ENCODE results near the gene KRT15. TPM values are rescaled to one million over a fixed set of nuclear protein-coding genes. Genes with fewer than 3 reads are reported as not detected.
A peak's percentile ranks its signal among the peaks of the same experiment; 100 is the strongest.

KRT15 gene
- polyA plus RNA-seq, 1 of the 3 experiments (the other 2 are of a cell fraction) = 16.9 TPM

GRCh38 chr17:41548844-41549595, 30.3 kb upstream of the KRT15 start (continued):
- TF ChIP-seq REST (IDR thresholded peaks at IDR 0.05; ENCODE audit: low read depth, low read length) (no peak), POLR2AphosphoS5 (IDR thresholded peaks at IDR 0.05; ENCODE audit: low read depth, low read length) (no peak), EP300 (IDR thresholded peaks at IDR 0.05; ENCODE audit: borderline replicate concordance in 1 of 2, low read depth in 1 of 2, low read length in 1 of 2) (peak in 1 of 2 experiments; percentile 6; a peak in 2 of 4 replicates), NRF1 (IDR thresholded peaks at IDR 0.05; ENCODE audit: low read depth, low read length) (0 out of 2 replicates have a peak, but pooled peaks have one; percentile 16), SIN3A (IDR thresholded peaks at IDR 0.05; ENCODE audit: borderline replicate concordance, low read depth, low read length) (no peak), FOSL2 (IDR thresholded peaks at IDR 0.05; ENCODE audit: borderline replicate concordance, low read depth) (no peak), TAF1 (IDR thresholded peaks at IDR 0.05; ENCODE audit: borderline replicate concordance, low read depth, low read length) (peak; percentile 44; the same call in 1 of the 2 replicates), RAD21 (IDR thresholded peaks at IDR 0.05; ENCODE audit: low read length) (peak; percentile 92), NFIC (IDR thresholded peaks at IDR 0.05; ENCODE audit: borderline replicate concordance) (0 out of 2 replicates have a peak, but pooled peaks have one; percentile 44), TEAD4 (IDR thresholded peaks at IDR 0.05; ENCODE audit: borderline replicate concordance, insufficient read depth) (no peak), ELF1 (IDR thresholded peaks at IDR 0.05) (no peak), JUND (IDR thresholded peaks at IDR 0.05) (no peak), MXI1 (IDR thresholded peaks at IDR 0.05; ENCODE audit: low read depth, low read length) (no peak), EZH2phosphoT487 (IDR thresholded peaks at IDR 0.05; ENCODE audit: borderline replicate concordance, low read depth) (no peak), FOXJ3 (CRISPR knock-in tag; IDR thresholded peaks at IDR 0.05) (0 out of 2 replicates have a peak, but pooled peaks have one; percentile 2), FOXM1 (IDR thresholded peaks at IDR 0.05; ENCODE audit: low read depth) (no peak), CHD2 (IDR thresholded peaks at IDR 0.05; ENCODE audit: low read length, partially characterized antibody) (peak; percentile 36), MEF2A (IDR thresholded peaks at IDR 0.05; ENCODE audit: borderline replicate concordance, low read depth) (no peak), GATA2 (CRISPR knock-in tag; IDR thresholded peaks at IDR 0.05) (no peak), RFX5 (IDR thresholded peaks at IDR 0.05; ENCODE audit: low read length) (no peak), RCOR1 (IDR thresholded peaks at IDR 0.05; ENCODE audit: low read length) (no peak), TCF12 (IDR thresholded peaks at IDR 0.05) (no peak), SMC3 (IDR thresholded peaks at IDR 0.05; ENCODE audit: low read depth, low read length) (peak; percentile 97), PBX3 (IDR thresholded peaks at IDR 0.05) (no peak)
- TF ChIP-seq, protein P1, sequence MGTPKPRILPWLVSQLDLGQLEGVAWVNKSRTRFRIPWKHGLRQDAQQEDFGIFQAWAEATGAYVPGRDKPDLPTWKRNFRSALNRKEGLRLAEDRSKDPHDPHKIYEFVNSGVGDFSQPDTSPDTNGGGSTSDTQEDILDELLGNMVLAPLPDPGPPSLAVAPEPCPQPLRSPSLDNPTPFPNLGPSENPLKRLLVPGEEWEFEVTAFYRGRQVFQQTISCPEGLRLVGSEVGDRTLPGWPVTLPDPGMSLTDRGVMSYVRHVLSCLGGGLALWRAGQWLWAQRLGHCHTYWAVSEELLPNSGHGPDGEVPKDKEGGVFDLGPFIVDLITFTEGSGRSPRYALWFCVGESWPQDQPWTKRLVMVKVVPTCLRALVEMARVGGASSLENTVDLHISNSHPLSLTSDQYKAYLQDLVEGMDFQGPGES (IDR thresholded peaks at IDR 0.05; ENCODE audit: low read depth, low read length) = no peak
- TF ChIP-seq, protein P2, sequence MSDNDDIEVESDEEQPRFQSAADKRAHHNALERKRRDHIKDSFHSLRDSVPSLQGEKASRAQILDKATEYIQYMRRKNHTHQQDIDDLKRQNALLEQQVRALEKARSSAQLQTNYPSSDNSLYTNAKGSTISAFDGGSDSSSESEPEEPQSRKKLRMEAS (IDR thresholded peaks at IDR 0.05; ENCODE audit: low read depth) = peak; percentile 46; the same call in 1 of the 2 replicates
- TF ChIP-seq, protein P3, sequence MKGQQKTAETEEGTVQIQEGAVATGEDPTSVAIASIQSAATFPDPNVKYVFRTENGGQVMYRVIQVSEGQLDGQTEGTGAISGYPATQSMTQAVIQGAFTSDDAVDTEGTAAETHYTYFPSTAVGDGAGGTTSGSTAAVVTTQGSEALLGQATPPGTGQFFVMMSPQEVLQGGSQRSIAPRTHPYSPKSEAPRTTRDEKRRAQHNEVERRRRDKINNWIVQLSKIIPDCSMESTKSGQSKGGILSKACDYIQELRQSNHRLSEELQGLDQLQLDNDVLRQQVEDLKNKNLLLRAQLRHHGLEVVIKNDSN (IDR thresholded peaks at IDR 0.05; ENCODE audit: borderline replicate concordance, low read depth) = no peak

Measured in SK-N-SH (cell line).